WTC11 (cell line): ENCODE data around the gene GPC6. TPM values are rescaled to one million over a fixed set of nuclear protein-coding genes. Genes with fewer than 3 reads are reported as not detected.

Experiments used
- ATAC-seq: fragments of 200-7000 bp; cut with Tn5 transposase; 2 replicates; pipeline ENCODE4 v1.10.0; 2021; ENCODE audit warnings: mild to moderate bottlenecking, moderate library complexity
- CTCF ChIA-PET: fragments of 300-600 bp; sonication (Branson Sonifier 250); formaldehyde crosslinking; loops from one replicate; lab custom pipeline; 2021; ENCODE audit warnings: antibody characterized with exemption; lab: Charles Lee
- POLR2A ChIA-PET: fragments of 350-600 bp; sonication (Branson Sonifier 250); formaldehyde crosslinking; loops from one replicate; lab custom pipeline; 2021; ENCODE audit warnings: antibody characterized with exemption; lab: Charles Lee
- DNase-seq: peaks from one replicate; pipeline ENCODE4 v3.0.0; 2021; ENCODE audit warnings: low spot score
- H3K27ac Mint-ChIP-seq: 2 replicates; pipeline ENCODE4 v1.8.0; 2021; ENCODE audit warnings: mixed read lengths
- H3K27me3 Mint-ChIP-seq: 2 replicates; pipeline ENCODE4 v1.8.0; 2021; ENCODE audit warnings: low read depth, mild to moderate bottlenecking, moderate library complexity, mixed read lengths
- H3K36me3 Mint-ChIP-seq: 2 replicates; pipeline ENCODE4 v1.8.0; 2021; ENCODE audit warnings: mixed read lengths
- H3K4me1 Mint-ChIP-seq: 2 replicates; pipeline ENCODE4 v1.8.0; 2022; ENCODE audit warnings: mixed read lengths
- H3K4me3 Mint-ChIP-seq: 2 replicates; pipeline ENCODE4 v1.8.0; 2021; ENCODE audit warnings: mild to moderate bottlenecking, moderate library complexity, mixed read lengths
- H3K9me3 Mint-ChIP-seq: 2 replicates; pipeline ENCODE4 v1.8.0; 2021; ENCODE audit warnings: mixed read lengths
- ATF3 ChIP-seq: sonication (generic); formaldehyde crosslinking; conservative IDR thresholded peaks from 2 replicates; pipeline ENCODE4 v1.8.1; 2022; ENCODE audit warnings: mild to moderate bottlenecking, missing genetic modification reagents
- CREB1 ChIP-seq: sonication (generic); formaldehyde crosslinking; IDR thresholded peaks from 2 replicates; pipeline ENCODE4 v1.8.0; 2023; ENCODE audit warnings: mild to moderate bottlenecking, missing genetic modification reagents
- CREM ChIP-seq: sonication (generic); formaldehyde crosslinking; IDR thresholded peaks from 2 replicates; pipeline ENCODE4 v1.8.1; 2022; ENCODE audit warnings: mild to moderate bottlenecking, missing genetic modification reagents, moderate library complexity
- CTCF ChIP-seq: fragments of 200-600 bp; IDR thresholded peaks from 2 replicates; pipeline ENCODE4 v1.8.0; 2022; ENCODE audit warnings: antibody characterized with exemption
- E2F1 ChIP-seq: sonication (generic); formaldehyde crosslinking; IDR thresholded peaks from 2 replicates; pipeline ENCODE4 v1.8.0; 2022; ENCODE audit warnings: mild to moderate bottlenecking, missing genetic modification reagents
- E2F4 ChIP-seq: sonication (generic); formaldehyde crosslinking; IDR thresholded peaks from 2 replicates; pipeline ENCODE4 v1.8.1; 2022; ENCODE audit warnings: low read depth, mild to moderate bottlenecking, moderate library complexity, missing genetic modification reagents, borderline replicate concordance
- FOXK1 ChIP-seq: sonication (generic); formaldehyde crosslinking; IDR thresholded peaks from 2 replicates; pipeline ENCODE4 v1.8.0; 2022; ENCODE audit warnings: mild to moderate bottlenecking, moderate library complexity, missing genetic modification reagents
- GRHL2 ChIP-seq: fragments of 250-450 bp; sonication (Bioruptor Pico); IDR thresholded peaks from 2 replicates; pipeline ENCODE4 v1.8.0; 2022; ENCODE audit warnings: mild to moderate bottlenecking, moderate library complexity; ENCODE audit not compliant: insufficient replicate concordance, severe bottlenecking
- MAX ChIP-seq: sonication (generic); formaldehyde crosslinking; IDR thresholded peaks from 2 replicates; pipeline ENCODE4 v1.8.0; 2022; ENCODE audit warnings: mild to moderate bottlenecking, missing genetic modification reagents
- MYBL2 ChIP-seq: sonication (generic); formaldehyde crosslinking; IDR thresholded peaks from 2 replicates; pipeline ENCODE4 v1.8.1; 2023; ENCODE audit warnings: mild to moderate bottlenecking, moderate library complexity, missing genetic modification reagents
- NFYB ChIP-seq: sonication (generic); formaldehyde crosslinking; conservative IDR thresholded peaks from 2 replicates; pipeline ENCODE4 v1.8.0; 2022; ENCODE audit warnings: low read depth, missing genetic modification reagents
- PREB ChIP-seq: sonication (generic); formaldehyde crosslinking; IDR thresholded peaks from 2 replicates; pipeline ENCODE4 v1.8.1; 2022; ENCODE audit warnings: mild to moderate bottlenecking, missing genetic modification reagents, moderate library complexity, borderline replicate concordance
- SMAD4 ChIP-seq: sonication (generic); formaldehyde crosslinking; IDR thresholded peaks from 2 replicates; pipeline ENCODE4 v1.8.0; 2022; ENCODE audit warnings: mild to moderate bottlenecking, missing genetic modification reagents
- SOX15 ChIP-seq: fragments of 250-450 bp; sonication (Bioruptor Pico); IDR thresholded peaks from 2 replicates; pipeline ENCODE4 v1.9.0; 2021; ENCODE audit warnings: mild to moderate bottlenecking
- SP1 ChIP-seq: sonication (generic); formaldehyde crosslinking; conservative IDR thresholded peaks from 2 replicates; pipeline ENCODE4 v1.8.1; 2022; ENCODE audit warnings: missing genetic modification reagents
- USF2 ChIP-seq: sonication (generic); formaldehyde crosslinking; IDR thresholded peaks from 2 replicates; pipeline ENCODE4 v1.8.1; 2023; ENCODE audit warnings: mild to moderate bottlenecking, missing genetic modification reagents, moderate library complexity
- ZNF281 ChIP-seq: sonication (generic); formaldehyde crosslinking; IDR thresholded peaks from 2 replicates; pipeline ENCODE4 v1.8.0; 2023; ENCODE audit warnings: mild to moderate bottlenecking, missing genetic modification reagents
- ZNF423 ChIP-seq: fragments of 250-450 bp; sonication (Bioruptor Pico); IDR thresholded peaks from 2 replicates; pipeline ENCODE4 v2.1.2; 2022; ENCODE audit warnings: mild to moderate bottlenecking, moderate library complexity
- ZNF425 ChIP-seq: fragments of 250-450 bp; sonication (Bioruptor Pico); conservative IDR thresholded peaks from 2 replicates; pipeline ENCODE4 v1.9.0; 2021; ENCODE audit warnings: mild to moderate bottlenecking
- ZNF512 ChIP-seq: sonication (generic); formaldehyde crosslinking; IDR thresholded peaks from 2 replicates; pipeline ENCODE4 v1.8.1; 2022; ENCODE audit warnings: missing genetic modification reagents, borderline replicate concordance
- total RNA-seq: library from RNA; stranded (reverse); gene quantifications from 3 replicates; pipeline ENCODE4 v1.2.3, GENCODE V29; 2021

The GPC6 gene
- total RNA-seq, 1 experiment from 2014 or later: 19.5 TPM

- TF ChIP-seq ZNF512: no peak
- TF ChIP-seq ZNF423 (CRISPR knock-in tag): no peak
- TF ChIP-seq NFYB (CRISPR knock-in tag): no peak
- no peak for TF ChIP-seq SOX15
- TF ChIP-seq, all 79 proteins: peak for 0
These were observed 233.4 kb downstream of the GPC6 start (continued) for GRCh38 chr13:93460005-93460404.

GRCh38 chr13:93462151-93462550 is 235.5 kb downstream of the GPC6 start:
- POLR2A ChIA-PET: no interaction called here
- Mint-ChIP-seq H3K9me3 (no peaks in the 10 kb centered on the region), H3K27me3 (no peaks in the 10 kb centered on the region), H3K4me3 (no peak overlapping the region), H3K36me3 (no peaks in the 10 kb centered on the region), H3K27ac (no peak overlapping the region)
- no peak for DNase-seq
- TF ChIP-seq CREM (CRISPR knock-in tag) (no peak), CREB1 (CRISPR knock-in tag) (no peak), MAX (CRISPR knock-in tag) (no peak), CTCF (no peak), SP1 (CRISPR knock-in tag) (no peak), PREB (no peak), FOXK1 (CRISPR knock-in tag) (no peak)
- TF ChIP-seq, all 79 proteins: peak for 0
- ATAC-seq: no peak
- peaks cover 8% of the 10 kb centered on the region for H3K4me1 Mint-ChIP-seq
- CTCF ChIA-PET: no interaction called here

GRCh38 chr13:93466502-93467036 is 240.0 kb downstream of the GPC6 start:
- POLR2A ChIA-PET: no interaction called here
- ATAC-seq: no peak
- H3K4me3 Mint-ChIP-seq: no peak overlapping the region
- no peak for TF ChIP-seq GRHL2 (CRISPR knock-in tag)
- no peak for TF ChIP-seq ZNF425
- no peak for TF ChIP-seq MYBL2 (CRISPR knock-in tag)
- TF ChIP-seq E2F4 (CRISPR knock-in tag): no peak
- no peak for TF ChIP-seq USF2 (CRISPR knock-in tag)
- no peak for TF ChIP-seq ZNF281 (CRISPR knock-in tag)
- TF ChIP-seq SMAD4 (CRISPR knock-in tag): no peak
- no peak for TF ChIP-seq E2F1 (CRISPR knock-in tag)
- no peak for TF ChIP-seq ATF3 (CRISPR knock-in tag)
- TF ChIP-seq FOXK1 (CRISPR knock-in tag): no peak

More at GRCh38 chr13:93466502-93467036, 240.0 kb downstream of the GPC6 start:
- no peak for DNase-seq
- CTCF ChIA-PET: no interaction called here
- Mint-ChIP-seq H3K36me3 (peaks cover 18% of the 10 kb centered on the region), H3K4me1 (peaks cover 15% of the 10 kb centered on the region), H3K9me3 (peaks cover 17% of the 10 kb centered on the region), H3K27me3 (no peaks in the 10 kb centered on the region), H3K27ac (no peak overlapping the region)
